Activated T-cell treated with anti-CD3 and anti-CD28 coated beads, Interleukin-2, amount 50 U/mL, for 24 hours (primary cell): ENCODE data around the gene AADACL4.
"Not testable (repeated sequence)": the region's sequence is repeated elsewhere in the genome, so short reads cannot be mapped to it uniquely, and the experiment has no call there.

Experiments
- DNase-seq: peaks from one replicate; pipeline ENCODE4 v3.0.0-alpha.2; 2020
- H3K27ac Mint-ChIP-seq: 2 replicates; pipeline ENCODE4 v1.8.0; 2020; ENCODE audit warnings: mild to moderate bottlenecking, mixed read lengths
- H3K27me3 Mint-ChIP-seq: 2 replicates; pipeline ENCODE4 v1.8.0; 2020; ENCODE audit warnings: mixed read lengths
- H3K36me3 Mint-ChIP-seq: 2 replicates; pipeline ENCODE4 v1.8.0; 2020; ENCODE audit warnings: low read depth, mixed read lengths
- H3K4me1 Mint-ChIP-seq: 2 replicates; pipeline ENCODE4 v1.8.0; 2020; ENCODE audit warnings: low read depth, mixed read lengths
- H3K4me3 Mint-ChIP-seq: 2 replicates; pipeline ENCODE4 v1.8.0; 2020; ENCODE audit warnings: mild to moderate bottlenecking, moderate library complexity, mixed read lengths
- H3K9me3 Mint-ChIP-seq: 2 replicates; pipeline ENCODE4 v1.8.0; 2020; ENCODE audit warnings: mixed read lengths

The AADACL4 gene

GRCh38 chr1:12676122-12676521 lies 32.2 kb downstream of the AADACL4 start:
- H3K36me3 Mint-ChIP-seq, H3K27ac Mint-ChIP-seq, DNase-seq, H3K4me1 Mint-ChIP-seq, H3K4me3 Mint-ChIP-seq: not testable (repeated sequence)
- Mint-ChIP-seq H3K9me3 (peaks cover 10% of the 10 kb centered on the region), H3K27me3 (peaks cover 42% of the 10 kb centered on the region)

- H3K4me3 Mint-ChIP-seq: no peak overlapping the region
- H3K9me3 Mint-ChIP-seq: peaks cover 10% of the 10 kb centered on the region
- H3K36me3 Mint-ChIP-seq: no peaks in the 10 kb centered on the region
- no peaks in the 10 kb centered on the region for H3K4me1 Mint-ChIP-seq
- no peak for DNase-seq
- peaks cover 40% of the 10 kb centered on the region for H3K27me3 Mint-ChIP-seq
- H3K27ac Mint-ChIP-seq: no peak overlapping the region
These were observed 33.7 kb downstream of the AADACL4 start for GRCh38 chr1:12677565-12677964.

- H3K36me3 Mint-ChIP-seq: no peaks in the 10 kb centered on the region
- H3K27me3 Mint-ChIP-seq: peaks cover 44% of the 10 kb centered on the region
- no peak for DNase-seq
- H3K4me1 Mint-ChIP-seq: no peaks in the 10 kb centered on the region
- H3K9me3 Mint-ChIP-seq: peaks cover 10% of the 10 kb centered on the region
- no peak overlapping the region for H3K27ac Mint-ChIP-seq
- H3K4me3 Mint-ChIP-seq: no peak overlapping the region
These were observed 34.5 kb downstream of the AADACL4 start for GRCh38 chr1:12678350-12678749.

- DNase-seq: no peak
- peaks cover 10% of the 10 kb centered on the region for H3K9me3 Mint-ChIP-seq
- H3K27ac Mint-ChIP-seq: no peak overlapping the region
- H3K36me3 Mint-ChIP-seq: no peaks in the 10 kb centered on the region
- H3K4me3 Mint-ChIP-seq: no peak overlapping the region
- no peaks in the 10 kb centered on the region for H3K4me1 Mint-ChIP-seq
- H3K27me3 Mint-ChIP-seq: peaks cover 46% of the 10 kb centered on the region
These were observed 34.9 kb downstream of the AADACL4 start for GRCh38 chr1:12678820-12679219.

- Mint-ChIP-seq H3K4me3 (no peak overlapping the region), H3K9me3 (no peaks in the 10 kb centered on the region), H3K36me3 (no peaks in the 10 kb centered on the region), H3K4me1 (no peaks in the 10 kb centered on the region), H3K27ac (no peak overlapping the region), H3K27me3 (peaks cover 8% of the 10 kb centered on the region)
- no peak for DNase-seq
These were observed 46.3 kb downstream of the AADACL4 start for GRCh38 chr1:12690156-12690555.

GRCh38 chr1:12692967-12693782 lies 49.3 kb downstream of the AADACL4 start:
- H3K27me3 Mint-ChIP-seq: no peaks in the 10 kb centered on the region
- H3K36me3 Mint-ChIP-seq: no peaks in the 10 kb centered on the region
- no peaks in the 10 kb centered on the region for H3K4me1 Mint-ChIP-seq
- H3K9me3 Mint-ChIP-seq: no peaks in the 10 kb centered on the region
- DNase-seq: no peak
- no peak overlapping the region for H3K27ac Mint-ChIP-seq
- no peak overlapping the region for H3K4me3 Mint-ChIP-seq

GRCh38 chr1:12696658-12697057 lies 52.8 kb downstream of the AADACL4 start:
- Mint-ChIP-seq H3K4me3 (no peak overlapping the region), H3K36me3 (no peaks in the 10 kb centered on the region), H3K27me3 (peaks cover 19% of the 10 kb centered on the region), H3K4me1 (no peaks in the 10 kb centered on the region), H3K27ac (no peak overlapping the region), H3K9me3 (no peaks in the 10 kb centered on the region)
- no peak for DNase-seq

- Mint-ChIP-seq H3K4me3 (no peak overlapping the region), H3K27me3 (peaks cover 19% of the 10 kb centered on the region), H3K27ac (no peak overlapping the region), H3K4me1 (no peaks in the 10 kb centered on the region), H3K36me3 (no peaks in the 10 kb centered on the region), H3K9me3 (no peaks in the 10 kb centered on the region)
- no peak for DNase-seq
These were observed 53.5 kb downstream of the AADACL4 start for GRCh38 chr1:12697397-12697796.

- Mint-ChIP-seq H3K4me1 (no peaks in the 10 kb centered on the region), H3K4me3 (no peak overlapping the region), H3K27me3 (peaks cover 22% of the 10 kb centered on the region), H3K27ac (no peak overlapping the region), H3K36me3 (no peaks in the 10 kb centered on the region), H3K9me3 (peaks cover 19% of the 10 kb centered on the region)
- DNase-seq: no peak
These were observed 60.1 kb downstream of the AADACL4 start for GRCh38 chr1:12703821-12704451.

GRCh38 chr1:12706061-12706460 lies 62.2 kb downstream of the AADACL4 start:
- H3K9me3 Mint-ChIP-seq: peaks cover 19% of the 10 kb centered on the region
- no peak overlapping the region for H3K27ac Mint-ChIP-seq
- no peak for DNase-seq
- no peaks in the 10 kb centered on the region for H3K4me1 Mint-ChIP-seq
- H3K4me3 Mint-ChIP-seq: no peak overlapping the region
- no peaks in the 10 kb centered on the region for H3K36me3 Mint-ChIP-seq
- H3K27me3 Mint-ChIP-seq: peaks cover 11% of the 10 kb centered on the region

- H3K27me3 Mint-ChIP-seq: peaks cover 21% of the 10 kb centered on the region
- H3K9me3 Mint-ChIP-seq: peaks cover 14% of the 10 kb centered on the region
- H3K36me3 Mint-ChIP-seq: no peaks in the 10 kb centered on the region
- H3K4me1 Mint-ChIP-seq: no peaks in the 10 kb centered on the region
- DNase-seq: no peak
- H3K27ac Mint-ChIP-seq: no peak overlapping the region
- H3K4me3 Mint-ChIP-seq: no peak overlapping the region
These were observed 64.7 kb downstream of the AADACL4 start for GRCh38 chr1:12708396-12709090.

- Mint-ChIP-seq H3K27ac (no peak overlapping the region), H3K9me3 (peaks cover 10% of the 10 kb centered on the region), H3K4me1 (no peaks in the 10 kb centered on the region), H3K36me3 (no peaks in the 10 kb centered on the region), H3K4me3 (no peak overlapping the region), H3K27me3 (peaks cover 25% of the 10 kb centered on the region)
- no peak for DNase-seq
These were observed 65.2 kb downstream of the AADACL4 start for GRCh38 chr1:12709091-12709491.

GRCh38 chr1:12709696-12710095 lies 65.8 kb downstream of the AADACL4 start:
- DNase-seq: no peak
- H3K27ac Mint-ChIP-seq: no peak overlapping the region
- peaks cover 5% of the 10 kb centered on the region for H3K9me3 Mint-ChIP-seq
- peaks cover 25% of the 10 kb centered on the region for H3K27me3 Mint-ChIP-seq
- no peak overlapping the region for H3K4me3 Mint-ChIP-seq
- H3K4me1 Mint-ChIP-seq: no peaks in the 10 kb centered on the region
- H3K36me3 Mint-ChIP-seq: no peaks in the 10 kb centered on the region

- Mint-ChIP-seq H3K4me1 (no peaks in the 10 kb centered on the region), H3K9me3 (no peaks in the 10 kb centered on the region), H3K36me3 (no peaks in the 10 kb centered on the region), H3K4me3 (no peak overlapping the region), H3K27me3 (peaks cover 37% of the 10 kb centered on the region), H3K27ac (no peak overlapping the region)
- DNase-seq: no peak
These were observed 67.7 kb downstream of the AADACL4 start for GRCh38 chr1:12711536-12711935.

GRCh38 chr1:12712076-12712475 lies 68.2 kb downstream of the AADACL4 start:
- no peak overlapping the region for H3K4me3 Mint-ChIP-seq
- H3K27ac Mint-ChIP-seq: no peak overlapping the region
- H3K9me3 Mint-ChIP-seq: no peaks in the 10 kb centered on the region
- no peaks in the 10 kb centered on the region for H3K36me3 Mint-ChIP-seq
- H3K27me3 Mint-ChIP-seq: peaks cover 37% of the 10 kb centered on the region
- no peak for DNase-seq
- H3K4me1 Mint-ChIP-seq: no peaks in the 10 kb centered on the region
